ENCODE measurements around the gene ATP2A2. TPM values are rescaled to one million over a fixed set of nuclear protein-coding genes. Genes with fewer than 3 reads are reported as not detected.

ATP2A2 gene
- total RNA-seq, 4 donors from 2014 or later = 128 to 185 (median 178) TPM

DNA sequence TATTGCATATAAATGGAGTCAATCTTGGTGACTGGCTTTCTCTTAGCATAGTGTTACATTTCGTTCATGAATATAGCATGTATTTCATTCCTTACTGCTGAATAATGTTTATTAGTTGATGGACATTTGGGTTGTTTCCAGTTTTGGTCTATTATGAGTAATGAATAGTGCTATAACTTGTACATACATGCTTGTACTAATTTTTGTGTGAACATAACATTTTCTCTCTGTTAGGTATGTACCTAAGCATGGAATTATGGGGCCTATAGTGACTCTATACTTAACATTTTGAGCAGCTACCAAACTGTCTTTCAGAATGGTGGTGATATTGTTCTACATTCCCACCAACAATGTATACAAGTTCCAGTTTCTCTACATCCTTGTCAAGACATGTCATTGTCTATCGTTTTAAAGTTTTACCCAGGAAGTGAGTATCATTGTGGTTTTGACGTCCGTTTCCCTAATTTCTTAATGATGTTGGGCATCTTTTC, 23.1 kb downstream of the ATP2A2 start:
- intact Hi-C loops (cut with DNase I; ENCODE audit: low total_unique reads) = no loop called here
- no peak overlapping the region for H3K4me3 ChIP-seq
- H3K4me1 ChIP-seq = peaks cover 4 to 31% (median 20%) of the 10 kb centered on the region in 4 donors
- no peaks in the 10 kb centered on the region for H3K9me3 ChIP-seq
- no peaks in the 10 kb centered on the region for H3K27me3 ChIP-seq
- TF ChIP-seq, protein P1, sequence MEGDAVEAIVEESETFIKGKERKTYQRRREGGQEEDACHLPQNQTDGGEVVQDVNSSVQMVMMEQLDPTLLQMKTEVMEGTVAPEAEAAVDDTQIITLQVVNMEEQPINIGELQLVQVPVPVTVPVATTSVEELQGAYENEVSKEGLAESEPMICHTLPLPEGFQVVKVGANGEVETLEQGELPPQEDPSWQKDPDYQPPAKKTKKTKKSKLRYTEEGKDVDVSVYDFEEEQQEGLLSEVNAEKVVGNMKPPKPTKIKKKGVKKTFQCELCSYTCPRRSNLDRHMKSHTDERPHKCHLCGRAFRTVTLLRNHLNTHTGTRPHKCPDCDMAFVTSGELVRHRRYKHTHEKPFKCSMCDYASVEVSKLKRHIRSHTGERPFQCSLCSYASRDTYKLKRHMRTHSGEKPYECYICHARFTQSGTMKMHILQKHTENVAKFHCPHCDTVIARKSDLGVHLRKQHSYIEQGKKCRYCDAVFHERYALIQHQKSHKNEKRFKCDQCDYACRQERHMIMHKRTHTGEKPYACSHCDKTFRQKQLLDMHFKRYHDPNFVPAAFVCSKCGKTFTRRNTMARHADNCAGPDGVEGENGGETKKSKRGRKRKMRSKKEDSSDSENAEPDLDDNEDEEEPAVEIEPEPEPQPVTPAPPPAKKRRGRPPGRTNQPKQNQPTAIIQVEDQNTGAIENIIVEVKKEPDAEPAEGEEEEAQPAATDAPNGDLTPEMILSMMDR (IDR thresholded peaks at IDR 0.05) = no peak
- TF ChIP-seq EP300 (IDR thresholded peaks at IDR 0.05; ENCODE audit: low read depth) = no peak
- no peak for TF ChIP-seq POLR2AphosphoS5 (IDR thresholded peaks at IDR 0.05)
- no peak for TF ChIP-seq POLR2A (IDR thresholded peaks at IDR 0.05)
- peaks cover 0 to 21% (median 10%) of the 10 kb centered on the region in 4 donors for H3K36me3 ChIP-seq
- DNase-seq = no peak
- 46 to 48% methylated on average over 4 of the region's 4 CpGs for WGBS, 2 donors (ENCODE audit: low coverage in 1 of 2)
- H3K27ac ChIP-seq = no peak overlapping the region
- in situ Hi-C loops (cut with MboI; ENCODE audit: low pct_ligation_motif_present in 1 of 4, low pct_unique_long_range_greater_than_20kb in 1 of 4, low sequenced_read_pairs in 3 of 4) = no loop called here

DNA sequence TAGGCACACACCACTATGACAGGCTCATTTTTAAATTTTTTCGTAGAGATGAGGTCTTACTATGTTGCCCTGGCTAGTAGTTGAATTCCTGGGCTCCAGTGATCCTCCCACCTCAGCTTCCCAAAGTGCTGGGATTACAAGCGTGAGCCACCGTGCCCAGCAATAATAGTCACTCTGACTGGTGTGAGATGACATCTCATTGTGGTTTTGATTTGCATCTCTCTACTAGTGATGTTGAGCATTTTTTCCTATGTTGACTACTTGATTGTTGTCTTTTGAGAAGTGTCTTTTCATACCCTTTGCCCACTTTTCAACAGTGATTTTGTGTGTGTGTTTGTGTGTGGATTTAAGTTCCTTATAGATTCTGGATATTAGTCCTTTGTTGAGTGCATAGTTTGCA, 26.3 kb downstream of the ATP2A2 start:
- 55 to 80% methylated on average over 2 to 3 of the region's 3 CpGs for WGBS, 2 donors (ENCODE audit: low coverage in 1 of 2)
- no peaks in the 10 kb centered on the region for H3K9me3 ChIP-seq
- no peak overlapping the region for H3K4me3 ChIP-seq
- no peak for TF ChIP-seq EP300 (IDR thresholded peaks at IDR 0.05; ENCODE audit: low read depth)
- TF ChIP-seq POLR2AphosphoS5 (IDR thresholded peaks at IDR 0.05) = no peak
- no peak for TF ChIP-seq POLR2A (IDR thresholded peaks at IDR 0.05)
- TF ChIP-seq, protein P1 (IDR thresholded peaks at IDR 0.05) = no peak
- no peak for DNase-seq
- in situ Hi-C loops (cut with MboI; ENCODE audit: low pct_ligation_motif_present in 1 of 4, low pct_unique_long_range_greater_than_20kb in 1 of 4, low sequenced_read_pairs in 3 of 4) (no loop called here), intact Hi-C loops (cut with DNase I; ENCODE audit: low total_unique reads) (no loop called here)
- no peak overlapping the region for H3K27ac ChIP-seq
- H3K27me3 ChIP-seq = no peaks in the 10 kb centered on the region
- peaks cover 0 to 13% (median 0%) of the 10 kb centered on the region in 4 donors for H3K36me3 ChIP-seq
- H3K4me1 ChIP-seq = peaks cover 2 to 46% (median 18%) of the 10 kb centered on the region in 4 donors

DNA sequence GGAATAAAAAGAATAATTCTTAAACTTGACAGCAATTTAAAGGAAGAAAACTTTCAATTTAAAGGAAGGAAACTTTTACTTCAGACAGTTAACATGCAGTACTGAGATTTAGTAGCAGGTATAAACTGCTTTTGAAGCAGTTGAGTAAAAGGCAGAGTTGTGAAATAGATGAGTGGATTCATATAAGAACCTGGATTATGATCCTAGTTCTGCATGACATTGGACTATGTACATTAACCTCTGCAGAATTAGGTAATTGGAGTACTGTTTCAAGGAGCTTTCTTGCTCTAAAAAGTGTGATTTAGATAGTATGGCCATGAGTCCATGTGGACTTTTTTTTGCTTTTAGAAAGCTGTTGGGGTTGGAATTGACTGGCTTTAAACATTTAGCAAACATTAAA, 29.7 kb downstream of the ATP2A2 start:
- Histone ChIP-seq H3K27me3 (no peaks in the 10 kb centered on the region), H3K27ac (peak overlapping the region in 3 of 4 donors; percentile 45 to 52 (median 48)), H3K9me3 (no peaks in the 10 kb centered on the region), H3K4me1 (peaks cover 2 to 65% (median 31%) of the 10 kb centered on the region in 4 donors), H3K4me3 (no peak overlapping the region), H3K36me3 (no peaks in the 10 kb centered on the region)
- intact Hi-C loops (cut with DNase I; ENCODE audit: low total_unique reads) (no loop called here), in situ Hi-C loops (cut with MboI; ENCODE audit: low pct_ligation_motif_present in 1 of 4, low pct_unique_long_range_greater_than_20kb in 1 of 4, low sequenced_read_pairs in 3 of 4) (no loop called here)
- TF ChIP-seq EP300 (IDR thresholded peaks at IDR 0.05; ENCODE audit: low read depth) (no peak), POLR2AphosphoS5 (IDR thresholded peaks at IDR 0.05) (no peak), POLR2A (IDR thresholded peaks at IDR 0.05) (no peak)
- TF ChIP-seq, protein P1 (IDR thresholded peaks at IDR 0.05) = no peak
- DNase-seq = no peak

DNA sequence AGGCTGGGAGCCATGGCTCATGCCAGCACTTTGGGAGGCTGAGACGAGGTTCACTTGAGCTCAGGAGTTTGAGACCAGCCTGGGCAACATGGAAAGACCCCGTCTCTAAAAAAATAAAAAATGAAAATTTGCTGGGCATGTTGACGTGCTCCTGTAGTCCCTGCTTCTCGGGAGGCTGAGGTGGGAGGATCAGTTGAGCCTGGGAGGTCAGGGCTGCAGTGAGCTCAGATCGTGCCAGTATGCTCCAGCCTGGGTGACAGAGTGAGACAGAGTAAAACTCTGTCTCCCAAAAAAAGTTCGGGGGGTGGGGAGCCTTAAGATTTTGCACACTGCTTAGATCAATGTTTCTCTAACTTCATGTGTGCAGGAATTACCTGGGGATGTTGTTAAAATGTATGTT, 30.9 kb downstream of the ATP2A2 start:
- Histone ChIP-seq H3K27me3 (no peaks in the 10 kb centered on the region), H3K4me1 (peaks cover 6 to 76% (median 40%) of the 10 kb centered on the region in 4 donors), H3K27ac (peak overlapping the region; percentile 22 to 66 (median 54)), H3K9me3 (no peaks in the 10 kb centered on the region), H3K36me3 (no peaks in the 10 kb centered on the region), H3K4me3 (no peak overlapping the region)
- in situ Hi-C loops (cut with MboI; ENCODE audit: low pct_ligation_motif_present in 1 of 4, low pct_unique_long_range_greater_than_20kb in 1 of 4, low sequenced_read_pairs in 3 of 4) (no loop called here), intact Hi-C loops (cut with DNase I; ENCODE audit: low total_unique reads) (no loop called here)
- TF ChIP-seq EP300 (IDR thresholded peaks at IDR 0.05; ENCODE audit: low read depth) = no peak
- no peak for TF ChIP-seq POLR2AphosphoS5 (IDR thresholded peaks at IDR 0.05)
- 83 to 93% methylated on average over 3 to 6 of the region's 6 CpGs for WGBS, 2 donors (ENCODE audit: low coverage in 1 of 2)
- DNase-seq = no peak
